Psoas muscle (tissue), 8 donors: ENCODE measurements around the gene UAP1. TPM values are rescaled to one million over a fixed set of nuclear protein-coding genes. Genes with fewer than 3 reads are reported as not detected.

Source experiments
- ATAC-seq, 4 donors: fragments of 200-7000 bp; cut with Tn5 transposase; one replicate each; pipeline ENCODE4 v1.9.1; 2020; ENCODE audit warnings: moderate library complexity in 3 of 4, mild to moderate bottlenecking in 2 of 4
- DNase-seq, 2 donors: peaks; one replicate each; pipeline ENCODE4 v3.0.0-alpha.2; 2020
- H3K27ac ChIP-seq: fragments of 200-600 bp; one replicate; pipeline ENCODE4 v1.8.0; 2022
- H3K27me3 ChIP-seq, 3 donors: fragments of 200-600 bp in 1 of 3; one replicate each; pipeline versions ENCODE4 v1.6.1 to v1.8.0; 2013 to 2022; ENCODE audit warnings: low read length in 2 of 3, mild to moderate bottlenecking in 2 of 3, moderate library complexity in 1 of 3; ENCODE audit not compliant: insufficient read depth in 3 of 3
- H3K36me3 ChIP-seq, 2 donors: fragments of 200-600 bp in 1 of 2; one replicate each; pipeline versions ENCODE4 v1.6.1 to v1.8.0; 2013 to 2022; ENCODE audit warnings: low read depth in 1 of 2, mild to moderate bottlenecking in 1 of 2, moderate library complexity in 1 of 2; ENCODE audit not compliant: insufficient read depth in 1 of 2
- H3K4me1 ChIP-seq: fragments of 200-600 bp; one replicate; pipeline ENCODE4 v1.8.0; 2022
- H3K4me3 ChIP-seq: fragments of 200-600 bp; one replicate; pipeline ENCODE4 v1.8.0; 2022; ENCODE audit warnings: mild to moderate bottlenecking
- H3K9me3 ChIP-seq: fragments of 200-600 bp; one replicate; pipeline ENCODE4 v1.8.0; 2022
- WGBS, 3 donors: extraction: QIAGEN DNeasy Blood & Tissue Kit; methylation state at CpG; one replicate each; pipeline versions ENCODE4 v1.1.6 to v1.1.7; 2013; 5-methylcytosine and 5-hydroxymethylcytosine counted together
- intact Hi-C, 2 donors: fragments of 100-400 bp; cut with DNase I; formaldehyde crosslinking; loops; one replicate each; pipeline versions ENCODE4 v1.11.0 to v1.14.2; 2022
- polyA plus RNA-seq, 3 donors: library from polyadenylated mRNA; stranded (reverse); fragments of 200-250 nt; gene quantifications; one replicate each; pipeline ENCODE4 v1.2.3, GENCODE V29; 2013
- total RNA-seq, 4 donors: library from RNA; stranded (reverse); fragmentation: NEBNext Ultra II Directional in 2 of 4; extraction: Animal tissue kit (Norgen Biotek cat#: 25700) in 2 of 4; gene quantifications; one replicate each; pipeline versions ENCODE4 v1.2.1 to v1.2.4, GENCODE V29; 2021 to 2023
- TF ChIP-seq, protein P1 (sequence below): fragments of 200-600 bp; IDR thresholded peaks from one replicate; pipeline ENCODE4 v1.8.0; 2022; ENCODE audit warnings: antibody characterized with exemption
- donor health status: healthy with polysubstance abuse.
- donor health status: DM: no; HTN: no; CAD: no; lungs with moderate emphysema.
- donor health status: Bipolar disorder and iron deficiency.
- donor health status: healthy.
- donor health status: DM: yes; HTN: yes; CAD: no.
- donor health status: DM: no; HTN: no; CAD: no.
- donor health status: DM: no; HTN: no; CAD: no.
- donor health status: DM: yes; HTN: yes; CAD: no.

Gene UAP1
- total and polyA plus RNA-seq, 7 donors = 24.1 to 147 (median 40.1) TPM

GRCh38 chr1:162535501-162535900 lies 26.0 kb upstream of the UAP1 start:
- Histone ChIP-seq H3K9me3 (no peaks in the 10 kb centered on the region), H3K27me3 (no peaks in the 10 kb centered on the region), H3K4me1 (no peaks in the 10 kb centered on the region), H3K4me3 (no peak overlapping the region), H3K27ac (no peak overlapping the region), H3K36me3 (no peaks in the 10 kb centered on the region)
- intact Hi-C loops = no loop called here
- WGBS, 3 donors = 58 to 63% (median 59%) methylated on average over 1 of the region's 1 CpG
- DNase-seq = no peak
- ATAC-seq = no peak
- TF ChIP-seq, protein P1, sequence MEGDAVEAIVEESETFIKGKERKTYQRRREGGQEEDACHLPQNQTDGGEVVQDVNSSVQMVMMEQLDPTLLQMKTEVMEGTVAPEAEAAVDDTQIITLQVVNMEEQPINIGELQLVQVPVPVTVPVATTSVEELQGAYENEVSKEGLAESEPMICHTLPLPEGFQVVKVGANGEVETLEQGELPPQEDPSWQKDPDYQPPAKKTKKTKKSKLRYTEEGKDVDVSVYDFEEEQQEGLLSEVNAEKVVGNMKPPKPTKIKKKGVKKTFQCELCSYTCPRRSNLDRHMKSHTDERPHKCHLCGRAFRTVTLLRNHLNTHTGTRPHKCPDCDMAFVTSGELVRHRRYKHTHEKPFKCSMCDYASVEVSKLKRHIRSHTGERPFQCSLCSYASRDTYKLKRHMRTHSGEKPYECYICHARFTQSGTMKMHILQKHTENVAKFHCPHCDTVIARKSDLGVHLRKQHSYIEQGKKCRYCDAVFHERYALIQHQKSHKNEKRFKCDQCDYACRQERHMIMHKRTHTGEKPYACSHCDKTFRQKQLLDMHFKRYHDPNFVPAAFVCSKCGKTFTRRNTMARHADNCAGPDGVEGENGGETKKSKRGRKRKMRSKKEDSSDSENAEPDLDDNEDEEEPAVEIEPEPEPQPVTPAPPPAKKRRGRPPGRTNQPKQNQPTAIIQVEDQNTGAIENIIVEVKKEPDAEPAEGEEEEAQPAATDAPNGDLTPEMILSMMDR = no peak

DNA sequence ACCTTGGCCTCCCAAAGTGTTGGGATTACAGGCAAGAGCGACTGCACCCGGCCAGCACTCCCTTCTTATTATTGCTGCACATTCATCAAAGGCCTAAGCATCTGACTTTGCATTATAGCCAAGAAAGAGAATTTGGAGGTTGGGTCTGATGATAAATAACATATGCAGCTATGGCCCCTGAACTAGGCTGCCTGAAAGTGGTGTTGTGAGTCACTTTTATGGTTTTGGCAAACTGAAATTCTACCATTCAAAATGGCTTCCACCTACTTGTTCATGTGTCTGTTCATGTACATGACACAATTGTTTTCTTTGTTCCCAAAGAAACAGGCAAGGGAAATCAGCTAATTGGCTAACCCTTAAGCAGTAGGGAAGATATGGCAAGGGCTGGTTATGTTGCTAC lies 25.0 kb upstream of the UAP1 start:
- WGBS, 3 donors = 90 to 92% (median 91%) methylated on average over 2 of the region's 2 CpGs
- Histone ChIP-seq H3K4me1 (no peaks in the 10 kb centered on the region), H3K36me3 (no peaks in the 10 kb centered on the region), H3K9me3 (no peaks in the 10 kb centered on the region), H3K27me3 (no peaks in the 10 kb centered on the region), H3K27ac (no peak overlapping the region), H3K4me3 (no peak overlapping the region)
- intact Hi-C loops = no loop called here
- ATAC-seq = no peak
- TF ChIP-seq, protein P1 = no peak
- DNase-seq = no peak

DNA sequence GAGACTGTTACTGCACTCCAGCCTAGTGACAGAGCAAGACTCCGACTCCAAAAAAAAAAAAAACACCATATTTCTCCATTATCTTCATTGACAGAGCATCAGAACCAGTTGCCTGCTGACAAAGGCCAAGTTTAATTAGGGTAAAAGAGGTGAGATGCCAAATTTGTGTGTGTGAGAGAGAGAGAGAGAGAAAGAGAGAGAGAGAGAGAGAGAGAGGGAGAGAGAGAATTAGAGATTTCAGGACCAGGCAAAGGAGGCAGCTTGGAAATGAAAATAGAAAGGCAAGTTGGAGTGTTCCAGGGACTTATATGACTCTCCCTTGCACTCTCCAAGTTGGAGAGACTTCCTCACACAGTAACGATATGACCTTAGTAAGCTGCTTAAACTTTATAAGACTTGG lies 24.3 kb upstream of the UAP1 start:
- Histone ChIP-seq H3K36me3 (no peaks in the 10 kb centered on the region), H3K27ac (no peak overlapping the region), H3K4me3 (no peak overlapping the region), H3K27me3 (no peaks in the 10 kb centered on the region), H3K4me1 (no peaks in the 10 kb centered on the region), H3K9me3 (no peaks in the 10 kb centered on the region)
- intact Hi-C loops = no loop called here
- TF ChIP-seq, protein P1 = no peak
- 74 to 81% (median 80%) methylated on average over 2 of the region's 2 CpGs for WGBS, 3 donors
- no peak for DNase-seq
- no peak for ATAC-seq

GRCh38 chr1:162538815-162539431 lies 22.6 kb upstream of the UAP1 start:
- intact Hi-C loops = no loop called here
- DNase-seq = no peak
- Histone ChIP-seq H3K4me1 (no peaks in the 10 kb centered on the region), H3K27ac (no peak overlapping the region), H3K36me3 (no peaks in the 10 kb centered on the region), H3K9me3 (no peaks in the 10 kb centered on the region), H3K27me3 (no peaks in the 10 kb centered on the region), H3K4me3 (no peak overlapping the region)
- ATAC-seq = no peak
- 77 to 91% (median 82%) methylated on average over 1 of the region's 1 CpG for WGBS, 3 donors
- TF ChIP-seq, protein P1 = no peak

DNA sequence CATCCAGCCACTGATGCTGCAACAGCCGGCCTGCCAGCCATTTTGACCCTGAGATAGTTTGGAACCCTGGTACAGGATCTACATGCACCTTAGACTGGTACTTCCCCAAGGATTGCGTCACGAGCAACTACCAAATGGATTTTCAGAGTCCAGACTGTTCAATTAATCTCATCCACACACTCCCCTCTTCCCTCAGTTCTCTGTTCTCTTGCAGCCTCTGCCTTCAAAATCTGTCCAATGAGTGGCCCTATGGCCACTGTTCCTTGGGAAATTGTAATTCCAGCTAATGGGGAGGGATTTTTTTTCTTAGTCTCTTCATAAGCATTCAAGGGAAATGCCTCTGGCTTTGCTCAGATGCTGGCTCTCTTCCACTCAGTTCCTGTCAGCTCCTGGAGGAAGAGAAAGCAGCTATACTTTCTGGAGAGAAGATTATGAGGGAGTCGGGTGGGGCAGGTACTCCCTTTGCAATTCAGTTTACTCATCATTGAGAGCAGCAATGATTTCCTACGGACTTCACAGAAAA lies 19.8 kb upstream of the UAP1 start:
- DNase-seq (peak in 1 of 2 donors; percentile 52), ATAC-seq (peak in 3 of 4 donors; percentile 54 to 71 (median 56))
- Histone ChIP-seq H3K27me3 (no peaks in the 10 kb centered on the region), H3K4me1 (no peaks in the 10 kb centered on the region), H3K4me3 (no peak overlapping the region), H3K9me3 (no peaks in the 10 kb centered on the region), H3K27ac (no peak overlapping the region), H3K36me3 (no peaks in the 10 kb centered on the region)
- intact Hi-C loops = no loop called here
- 62 to 78% (median 63%) methylated on average over 5 of the region's 5 CpGs for WGBS, 3 donors
- TF ChIP-seq, protein P1 = no peak
